RWPE2 (cell line): Measurements from ENCODE around the gene CSNK1G1.
"Not testable (repeated sequence)": the region's sequence is repeated elsewhere in the genome, so short reads cannot be mapped to it uniquely, and the experiment has no call there.

ENCODE experiments used
- ATAC-seq: fragments of 200-7000 bp; cut with Tn5 transposase; 3 replicates; pipeline ENCODE4 v1.9.1; 2021; ENCODE audit warnings: low read depth
- DNase-seq: peaks from one replicate; pipeline ENCODE4 v3.0.0-alpha.2; 2020; ENCODE audit warnings: low spot score
- H3K27ac ChIP-seq: fragments of 450-650 bp; 2 replicates; pipeline ENCODE4 v1.5.1; 2017; ENCODE audit warnings: mild to moderate bottlenecking; ENCODE audit not compliant: poor library complexity, severe bottlenecking
- H3K27me3 ChIP-seq: fragments of 250-450 bp; sonication (Bioruptor Pico); 2 replicates; pipeline ENCODE4 v1.5.1; 2021; ENCODE audit warnings: mild to moderate bottlenecking, moderate library complexity; ENCODE audit not compliant: insufficient read depth, poor library complexity, severe bottlenecking
- H3K36me3 ChIP-seq: fragments of 250-450 bp; sonication (Bioruptor Pico); 2 replicates; pipeline ENCODE4 v1.5.1; 2020; ENCODE audit warnings: low read depth, mild to moderate bottlenecking, moderate library complexity
- H3K4me1 ChIP-seq: fragments of 250-450 bp; sonication (Bioruptor Pico); 2 replicates; pipeline ENCODE4 v1.5.1; 2021; ENCODE audit warnings: mild to moderate bottlenecking, moderate library complexity; ENCODE audit not compliant: insufficient read depth, poor library complexity, severe bottlenecking
- H3K4me3 ChIP-seq: fragments of 250-450 bp; sonication (Bioruptor Pico); 2 replicates; pipeline ENCODE4 v1.5.1; 2021; ENCODE audit warnings: mild to moderate bottlenecking, moderate library complexity; ENCODE audit not compliant: severe bottlenecking
- H3K9me3 ChIP-seq: fragments of 250-450 bp; sonication (Bioruptor Pico); 2 replicates; pipeline ENCODE4 v1.5.1; 2021; ENCODE audit warnings: mild to moderate bottlenecking, moderate library complexity; ENCODE audit not compliant: severe bottlenecking
- TF ChIP-seq, protein P1 (sequence below): fragments of 450-650 bp; IDR thresholded peaks from one replicate; pipeline ENCODE4 v1.5.1; 2017; ENCODE audit warnings: mild to moderate bottlenecking, moderate library complexity; ENCODE audit not compliant: poor library complexity, severe bottlenecking

CSNK1G1 gene

GRCh38 chr15:64279131-64279530 lies 76.8 kb downstream of the CSNK1G1 start:
- Histone ChIP-seq H3K27me3 (no peaks in the 10 kb centered on the region), H3K4me3 (no peak overlapping the region), H3K27ac (no peak overlapping the region), H3K36me3 (peaks cover 16% of the 10 kb centered on the region), H3K9me3 (no peaks in the 10 kb centered on the region), H3K4me1 (no peaks in the 10 kb centered on the region)
- TF ChIP-seq, protein P1, sequence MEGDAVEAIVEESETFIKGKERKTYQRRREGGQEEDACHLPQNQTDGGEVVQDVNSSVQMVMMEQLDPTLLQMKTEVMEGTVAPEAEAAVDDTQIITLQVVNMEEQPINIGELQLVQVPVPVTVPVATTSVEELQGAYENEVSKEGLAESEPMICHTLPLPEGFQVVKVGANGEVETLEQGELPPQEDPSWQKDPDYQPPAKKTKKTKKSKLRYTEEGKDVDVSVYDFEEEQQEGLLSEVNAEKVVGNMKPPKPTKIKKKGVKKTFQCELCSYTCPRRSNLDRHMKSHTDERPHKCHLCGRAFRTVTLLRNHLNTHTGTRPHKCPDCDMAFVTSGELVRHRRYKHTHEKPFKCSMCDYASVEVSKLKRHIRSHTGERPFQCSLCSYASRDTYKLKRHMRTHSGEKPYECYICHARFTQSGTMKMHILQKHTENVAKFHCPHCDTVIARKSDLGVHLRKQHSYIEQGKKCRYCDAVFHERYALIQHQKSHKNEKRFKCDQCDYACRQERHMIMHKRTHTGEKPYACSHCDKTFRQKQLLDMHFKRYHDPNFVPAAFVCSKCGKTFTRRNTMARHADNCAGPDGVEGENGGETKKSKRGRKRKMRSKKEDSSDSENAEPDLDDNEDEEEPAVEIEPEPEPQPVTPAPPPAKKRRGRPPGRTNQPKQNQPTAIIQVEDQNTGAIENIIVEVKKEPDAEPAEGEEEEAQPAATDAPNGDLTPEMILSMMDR, result no peak
- DNase-seq, result no peak
- no peak for ATAC-seq

- Histone ChIP-seq H3K4me3 (no peak overlapping the region), H3K27ac (no peak overlapping the region), H3K4me1 (no peaks in the 10 kb centered on the region), H3K9me3 (no peaks in the 10 kb centered on the region), H3K27me3 (no peaks in the 10 kb centered on the region), H3K36me3 (peaks cover 13% of the 10 kb centered on the region)
- ATAC-seq (no peak), DNase-seq (no peak)
- TF ChIP-seq, protein P1, result no peak
These were observed 80.0 kb downstream of the CSNK1G1 start for GRCh38 chr15:64275934-64276333.

DNA sequence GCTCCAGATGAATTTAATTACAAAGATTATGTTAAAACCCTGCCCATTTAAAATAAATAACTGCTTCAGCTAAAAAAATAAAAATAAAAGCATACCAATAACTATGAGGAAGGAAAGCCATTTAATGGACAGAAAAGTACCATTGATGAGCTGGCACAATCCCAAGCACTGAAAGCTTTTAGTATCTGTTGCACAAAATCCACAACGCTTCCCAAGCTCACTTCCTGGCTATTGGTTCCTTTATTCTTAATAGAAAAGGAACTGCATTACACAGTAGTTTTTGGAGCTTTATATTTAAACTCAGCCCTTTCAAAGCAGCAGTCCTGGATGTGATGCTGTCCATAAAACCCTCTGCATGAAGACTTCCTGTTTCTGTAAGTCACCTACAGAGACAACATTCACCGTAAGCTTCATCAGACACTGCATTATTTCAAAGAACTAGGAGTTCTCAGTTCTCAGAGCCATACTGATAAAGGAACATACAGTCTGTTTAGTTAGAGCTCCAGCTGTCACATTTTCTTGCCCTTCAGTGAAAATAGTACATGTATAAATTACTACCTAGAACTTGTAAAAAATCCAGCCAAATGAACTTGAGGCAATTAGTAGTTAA lies 81.5 kb downstream of the CSNK1G1 start:
- Histone ChIP-seq H3K27ac (no peak overlapping the region), H3K4me1 (no peaks in the 10 kb centered on the region), H3K4me3 (no peak overlapping the region), H3K27me3 (no peaks in the 10 kb centered on the region), H3K36me3 (peaks cover 11% of the 10 kb centered on the region; the same call in 1 of the 2 replicates), H3K9me3 (no peaks in the 10 kb centered on the region)
- no peak for ATAC-seq
- TF ChIP-seq, protein P1, result no peak
- DNase-seq, result no peak

DNA sequence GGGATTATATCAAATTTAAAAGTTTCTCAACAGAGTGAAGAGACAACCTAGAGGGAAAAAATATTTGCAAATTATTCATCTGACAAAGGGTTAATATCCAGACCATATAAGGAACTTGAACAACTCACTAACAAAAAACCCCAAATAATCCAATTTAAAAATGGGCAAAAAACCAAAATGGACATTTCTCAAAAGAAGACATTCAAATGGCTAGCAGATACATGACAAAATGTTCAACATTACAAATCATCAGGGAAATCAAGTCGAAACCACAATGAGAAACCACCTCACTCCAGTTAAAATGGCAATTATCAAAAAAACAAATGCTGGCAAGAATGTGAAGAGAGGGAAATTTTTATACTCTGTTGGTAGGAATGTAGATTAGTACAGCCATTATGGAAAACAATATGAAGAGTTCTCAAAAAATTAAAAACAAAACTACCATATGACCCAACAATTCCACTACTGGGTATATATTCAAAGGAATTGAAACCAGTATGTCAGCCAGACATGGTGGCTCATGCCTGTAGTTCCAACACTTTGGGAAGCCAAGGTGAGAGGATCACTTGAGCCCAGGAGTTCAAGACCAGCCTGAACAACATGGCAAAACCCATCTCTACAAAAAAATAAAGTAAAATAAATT lies 88.5 kb downstream of the CSNK1G1 start:
- Histone ChIP-seq H3K27ac (no peak overlapping the region), H3K27me3 (no peaks in the 10 kb centered on the region), H3K4me3 (no peak overlapping the region), H3K36me3 (peaks cover 3% of the 10 kb centered on the region; the same call in 1 of the 2 replicates), H3K4me1 (no peaks in the 10 kb centered on the region), H3K9me3 (no peaks in the 10 kb centered on the region)
- TF ChIP-seq, protein P1, result no peak
- no peak for ATAC-seq
- no peak for DNase-seq

DNA sequence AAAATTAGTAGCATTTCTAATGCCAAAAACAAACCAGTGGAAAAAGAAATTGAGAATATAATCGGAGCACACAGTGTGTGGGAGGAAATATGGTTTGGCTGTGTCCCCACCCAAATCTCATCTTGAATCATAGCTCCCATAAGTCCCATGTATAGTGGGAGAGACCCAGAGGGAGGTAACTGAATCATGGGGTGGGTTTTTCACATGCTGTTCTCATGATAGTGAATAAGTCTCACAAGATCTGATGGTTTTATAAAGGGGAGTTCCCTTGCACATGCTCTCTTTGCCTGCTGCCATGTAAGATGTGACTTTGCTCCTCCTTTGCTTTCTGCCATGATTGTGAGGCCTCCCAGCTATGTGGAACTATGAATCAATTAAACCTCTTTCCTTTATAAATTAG lies 90.8 kb downstream of the CSNK1G1 start:
- H3K9me3 ChIP-seq, ATAC-seq, H3K4me1 ChIP-seq, H3K27ac ChIP-seq, DNase-seq, H3K36me3 ChIP-seq, H3K27me3 ChIP-seq, H3K4me3 ChIP-seq: not testable (repeated sequence)
